ENCODE data around the gene EIF3K.

EIF3K gene

DNA sequence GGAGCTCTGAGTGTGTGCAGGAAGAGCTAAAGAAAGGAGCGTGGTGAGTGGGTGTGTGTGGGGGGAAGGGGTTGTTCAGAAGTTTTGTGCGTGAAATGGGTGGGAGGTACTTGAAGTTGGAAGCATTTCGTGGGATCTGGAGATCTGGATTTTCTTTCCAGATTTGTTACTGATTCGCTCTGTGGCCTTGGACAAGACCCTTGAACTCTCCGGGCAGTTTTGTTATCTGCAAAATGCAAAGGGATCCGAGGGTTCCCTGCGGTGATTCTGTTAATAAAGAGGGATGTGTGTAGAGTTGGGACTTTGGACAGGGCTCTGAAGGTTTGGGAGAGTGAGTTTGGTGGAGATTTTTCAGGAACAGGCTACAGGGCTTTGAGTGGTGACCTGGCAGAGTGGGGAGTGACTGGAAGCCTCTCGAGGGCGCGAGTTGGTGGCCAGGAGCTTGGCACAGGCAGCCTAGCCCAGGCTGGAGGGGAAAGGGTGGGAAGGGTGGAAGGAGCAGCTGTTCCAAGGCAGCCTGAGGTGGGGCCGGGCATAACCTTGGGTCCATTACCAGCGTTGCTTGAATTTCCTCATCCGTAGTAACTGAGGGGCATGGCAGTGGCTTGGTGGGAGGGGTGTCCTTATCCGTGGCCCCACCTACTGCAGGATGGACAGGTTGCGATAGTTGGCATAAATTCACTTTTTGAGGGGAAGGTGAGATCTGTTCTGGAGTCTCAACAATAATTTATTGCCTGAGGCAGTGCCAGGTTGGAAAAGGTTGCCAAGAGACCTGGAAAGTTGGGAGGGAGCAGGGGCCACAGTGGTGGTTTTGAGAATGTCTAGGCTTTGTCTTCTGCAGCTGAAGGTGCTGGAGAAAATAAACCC, 30.6 kb downstream of the EIF3K start:
- peak; percentile 59 for DNase-seq (ENCODE audit: low read depth, low spot score)

DNA sequence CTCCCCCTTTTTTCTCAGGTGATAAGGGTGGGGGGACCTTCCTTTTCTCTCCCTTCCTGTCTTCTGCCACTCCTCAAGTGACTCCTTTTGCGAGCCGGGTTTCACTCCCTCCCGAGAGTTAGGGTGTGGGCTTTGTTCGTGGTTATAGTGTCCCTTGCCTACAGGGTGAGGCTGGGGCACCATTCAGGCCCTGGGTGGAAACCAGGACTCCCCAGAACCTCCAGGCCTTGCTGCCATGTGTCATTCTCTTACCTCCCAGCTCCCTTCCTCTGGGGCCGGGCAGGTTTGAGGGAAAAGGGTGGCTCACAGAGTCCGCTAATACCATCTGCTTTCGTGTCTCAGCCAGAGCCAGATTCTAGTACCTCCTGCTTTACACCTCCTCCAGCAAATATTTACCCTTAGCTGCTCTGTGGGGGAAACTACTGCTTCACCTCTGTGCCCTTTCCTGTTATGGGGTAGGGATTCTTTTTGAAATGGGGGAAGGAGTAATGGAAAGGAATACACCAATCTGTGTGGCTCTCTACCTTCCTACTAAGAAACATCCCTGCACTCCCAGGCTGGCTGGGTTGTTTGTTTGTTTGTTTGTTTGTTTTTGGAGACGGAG, 31.3 kb downstream of the EIF3K start:
- peak; percentile 47 for DNase-seq (ENCODE audit: low read depth, low spot score)

DNA sequence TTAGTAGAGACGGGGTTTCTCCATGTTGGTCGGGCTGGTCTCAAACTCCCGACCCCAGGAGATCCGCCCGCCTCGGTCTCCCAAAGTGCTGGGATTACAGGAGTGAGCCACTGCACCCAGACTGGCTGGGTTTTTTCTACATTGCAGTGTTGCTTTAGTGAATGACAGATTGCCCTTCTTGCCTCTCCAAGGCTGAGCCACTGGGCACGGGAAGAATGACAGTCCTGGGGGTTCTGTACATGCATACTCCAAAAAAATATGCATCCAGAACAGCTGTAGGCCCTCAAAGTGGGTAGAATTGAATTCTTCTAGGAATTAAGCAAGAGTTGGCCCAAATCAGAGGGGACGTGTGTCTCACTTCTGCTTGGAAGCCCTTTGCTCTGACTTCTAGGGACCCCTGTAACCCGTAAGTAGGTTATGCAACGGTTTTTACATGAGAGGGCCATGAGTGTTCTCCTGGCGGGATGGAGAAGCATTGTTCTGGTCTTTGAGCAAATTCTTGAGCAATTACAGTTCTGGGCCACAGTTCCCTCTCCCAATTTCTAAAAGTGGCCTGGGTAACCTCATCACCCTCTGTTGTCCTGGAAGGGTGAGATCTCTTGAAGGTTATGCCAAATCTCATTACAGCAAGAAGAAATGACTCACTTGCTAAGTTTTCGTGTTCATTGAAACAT, 32.1 kb downstream of the EIF3K start:
- peak; percentile 71 for DNase-seq (ENCODE audit: low read depth, low spot score)

DNA sequence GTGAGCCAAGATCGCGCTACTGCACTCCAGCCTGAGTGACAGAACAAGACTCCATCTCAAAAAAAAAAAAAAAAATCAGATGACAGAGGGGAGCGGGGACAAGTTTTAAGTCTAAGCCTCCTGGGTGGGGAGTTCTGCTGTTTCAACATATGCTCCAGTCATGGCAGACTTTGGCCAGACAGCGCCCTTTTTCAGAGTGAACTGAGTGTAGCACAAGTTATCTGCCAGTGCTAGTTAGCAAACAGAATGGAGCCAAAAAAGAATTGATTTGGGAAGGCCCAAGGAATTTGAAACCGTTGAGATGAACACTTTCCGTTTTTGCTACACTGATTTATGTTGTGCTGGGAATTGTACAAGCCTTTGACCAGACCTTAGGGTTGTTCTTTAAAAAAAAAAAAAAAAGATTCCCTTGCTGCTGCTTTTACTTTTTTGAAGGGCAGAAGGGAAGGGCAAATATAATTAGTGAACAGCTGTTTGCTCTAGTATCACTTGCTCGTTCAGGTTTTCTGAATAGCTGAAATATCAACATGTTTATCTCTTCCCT, 34.1 kb downstream of the EIF3K start:
- peak; percentile 43 for DNase-seq (ENCODE audit: low read depth, low spot score)

DNA sequence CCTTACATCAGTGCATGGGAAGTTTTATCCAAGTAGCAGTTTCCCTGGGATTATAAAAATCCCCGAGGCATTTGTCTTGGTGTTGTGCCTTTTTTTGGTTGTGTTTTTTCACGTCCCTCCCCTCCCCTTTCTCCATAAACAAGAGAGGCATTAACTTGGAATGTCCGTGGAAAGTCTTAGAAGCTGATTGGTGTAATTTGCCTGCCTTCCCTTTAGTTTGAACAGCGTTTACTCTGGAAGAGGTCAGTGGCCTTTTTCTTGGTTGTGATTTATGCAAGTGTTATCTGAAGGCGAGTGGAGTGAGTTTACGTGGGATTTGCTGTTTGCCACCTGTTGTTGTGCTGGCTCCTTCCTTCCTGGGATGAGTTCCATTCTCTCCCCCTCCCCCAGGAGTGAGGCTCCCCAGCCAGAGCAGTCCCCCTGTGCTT, 35.7 kb downstream of the EIF3K start:
- peak; percentile 39 for DNase-seq (ENCODE audit: low read depth, low spot score)

DNA sequence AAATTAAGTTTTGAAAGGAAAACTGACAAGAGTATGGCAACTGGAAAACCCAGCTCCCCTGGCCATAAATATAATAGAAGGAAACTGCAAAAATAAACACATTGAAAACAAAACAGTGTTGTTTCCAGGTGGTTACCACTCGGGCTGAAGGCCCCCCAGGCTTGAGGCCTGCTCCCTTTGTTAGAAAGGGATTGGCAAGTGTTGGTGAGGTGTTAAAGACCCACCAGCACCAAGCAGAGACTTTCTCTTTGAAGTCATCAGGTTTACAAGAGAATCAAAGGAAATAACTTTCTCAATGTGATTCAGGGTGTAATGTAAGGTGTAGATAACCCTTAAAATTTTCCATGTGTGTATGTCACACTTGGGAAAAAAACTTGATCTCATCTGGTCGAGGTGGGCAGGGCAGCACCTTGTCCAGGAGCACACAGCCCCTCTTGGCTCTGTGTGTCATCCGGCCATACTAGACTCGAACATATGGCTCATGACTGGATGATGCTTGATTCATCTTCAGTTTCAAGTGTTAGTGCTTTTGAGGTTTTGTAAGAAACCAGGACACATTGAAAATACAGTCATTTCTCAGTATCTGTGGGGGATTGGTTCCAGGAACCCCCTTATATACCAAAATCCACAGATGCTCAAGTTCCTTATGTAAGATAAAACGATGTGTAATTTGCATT, 36.3 kb downstream of the EIF3K start:
- peak; percentile 25 for DNase-seq (ENCODE audit: low read depth, low spot score)

DNA sequence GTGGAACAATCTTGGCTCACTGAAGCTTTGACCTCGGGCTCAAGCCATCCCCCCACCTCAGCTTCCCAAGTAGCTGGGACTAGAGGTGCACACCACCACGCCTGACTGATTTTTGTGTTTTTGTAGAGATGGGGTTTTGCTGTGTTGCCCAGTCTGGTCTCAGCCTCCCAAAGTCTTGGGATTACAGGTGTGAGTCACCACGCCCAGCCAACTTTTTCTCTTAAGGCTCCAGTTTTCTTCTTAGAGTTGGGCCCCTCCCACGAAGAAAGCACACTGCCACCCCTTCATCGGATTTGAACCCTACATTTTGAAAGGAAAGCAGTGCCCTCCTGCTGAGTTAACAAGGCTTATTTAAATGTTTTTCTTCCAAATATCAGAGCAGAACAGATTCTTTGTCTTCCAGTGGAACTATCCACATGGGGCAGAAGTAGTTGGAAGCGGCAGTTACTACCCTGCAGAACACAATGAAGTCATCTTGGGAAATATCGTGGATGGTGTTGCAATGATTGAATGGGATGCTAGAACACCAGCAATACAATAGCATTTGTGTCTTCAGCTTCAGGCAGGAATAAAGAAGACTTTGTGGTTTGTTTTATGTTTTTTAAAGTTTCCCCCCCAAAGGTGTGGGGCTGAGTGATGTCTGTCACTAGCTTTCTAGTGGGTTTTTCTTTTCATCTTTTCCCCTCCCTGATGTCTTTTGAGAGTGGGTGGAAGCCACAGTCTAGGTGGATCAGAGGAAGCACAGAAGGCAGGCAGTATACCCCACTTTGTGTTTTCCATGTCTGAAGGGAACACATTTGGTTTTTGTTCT, 37.4 kb downstream of the EIF3K start:
- DNase-seq (ENCODE audit: low read depth, low spot score) = peak; percentile 34

DNA sequence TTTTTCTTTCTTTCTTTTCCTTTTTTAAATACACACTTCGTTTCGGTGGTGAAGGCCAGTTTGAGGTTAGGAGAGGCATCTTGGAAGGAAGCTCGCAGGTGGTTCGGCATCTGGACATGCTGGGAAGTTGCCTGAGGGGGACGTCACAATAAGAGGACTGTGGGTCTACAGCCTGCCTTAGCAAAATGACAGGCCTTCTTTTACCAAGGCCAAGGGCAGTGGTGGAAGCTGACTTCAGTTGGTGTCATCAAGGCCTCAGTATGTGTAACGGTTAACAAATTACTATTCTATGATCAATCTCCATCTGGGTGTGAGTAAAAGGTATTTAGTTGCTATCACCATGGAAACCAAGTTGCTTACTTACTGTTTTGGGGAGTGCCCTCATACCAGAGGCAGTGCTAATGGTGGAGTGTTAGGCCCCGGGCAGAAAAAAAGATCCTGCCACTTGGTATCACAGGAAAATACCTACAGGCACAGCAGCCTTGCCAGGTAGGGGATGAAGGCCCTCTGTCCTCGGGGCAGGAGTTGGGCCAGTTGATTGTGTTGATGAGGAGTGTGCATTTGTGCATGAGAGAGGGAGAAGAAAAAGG, 38.7 kb downstream of the EIF3K start:
- DNase-seq (ENCODE audit: low read depth, low spot score) = peak; percentile 84

DNA sequence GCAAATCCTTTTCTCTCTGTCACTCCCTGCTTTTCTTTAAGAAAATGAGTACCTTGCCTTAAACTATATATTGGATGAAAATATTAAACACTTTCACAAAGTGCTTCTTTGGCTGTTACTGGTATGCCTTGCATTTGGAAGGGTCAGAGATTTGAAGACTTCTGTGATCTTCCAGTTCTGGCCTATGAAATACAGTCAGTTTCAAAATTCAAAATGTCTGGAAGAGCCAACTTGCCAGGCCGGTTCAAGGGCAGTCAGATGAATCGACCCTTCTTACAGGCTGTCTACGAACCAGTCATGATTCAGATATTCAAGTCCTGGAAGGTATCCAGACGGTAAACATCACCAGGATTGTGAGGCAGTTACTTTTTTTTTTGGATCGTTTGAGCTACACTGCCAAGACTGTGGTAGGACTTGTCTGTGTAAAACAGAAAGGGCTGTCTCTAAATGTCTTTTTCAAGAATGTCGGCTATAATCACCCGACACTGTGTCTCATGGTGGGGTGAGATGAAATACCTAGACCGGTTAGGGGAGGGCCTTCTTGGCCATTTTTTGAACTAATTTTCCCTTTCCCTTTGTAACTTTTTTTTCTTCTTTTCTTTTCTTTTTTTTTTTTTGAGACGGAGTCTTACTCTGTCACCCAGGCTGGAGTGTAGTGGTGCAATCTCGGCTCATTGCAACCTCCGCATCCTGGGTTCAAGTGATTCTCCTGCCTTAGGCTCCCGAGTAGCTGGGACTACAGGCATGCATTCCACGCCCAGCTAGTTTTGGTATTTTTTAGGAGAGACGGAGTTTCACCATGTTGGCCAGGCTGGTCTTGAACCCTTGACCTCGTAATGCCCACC, 39.7 kb downstream of the EIF3K start:
- peak; percentile 99 for DNase-seq (ENCODE audit: low read depth, low spot score)

DNA sequence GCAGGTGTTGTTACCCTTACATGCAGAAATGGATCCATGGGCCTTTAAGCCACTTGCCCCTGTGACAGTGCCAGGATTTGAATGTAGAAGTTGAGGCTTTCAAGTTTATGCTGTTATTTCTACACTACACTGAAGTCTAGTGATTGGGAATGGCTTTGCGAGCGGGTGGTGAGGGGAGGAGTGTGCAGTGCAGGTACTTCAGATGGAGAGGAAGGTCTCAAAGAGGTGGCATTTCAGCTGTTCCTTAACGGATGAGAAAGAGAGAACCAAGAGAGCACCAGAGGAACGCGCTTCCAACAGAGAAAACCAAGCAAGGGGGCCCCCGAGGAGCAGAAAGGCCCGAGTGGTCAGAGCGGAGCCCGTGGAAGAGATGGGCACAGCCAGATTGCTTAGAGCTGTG, 41.7 kb downstream of the EIF3K start:
- no peak for DNase-seq (ENCODE audit: low read depth, low spot score)

DNA sequence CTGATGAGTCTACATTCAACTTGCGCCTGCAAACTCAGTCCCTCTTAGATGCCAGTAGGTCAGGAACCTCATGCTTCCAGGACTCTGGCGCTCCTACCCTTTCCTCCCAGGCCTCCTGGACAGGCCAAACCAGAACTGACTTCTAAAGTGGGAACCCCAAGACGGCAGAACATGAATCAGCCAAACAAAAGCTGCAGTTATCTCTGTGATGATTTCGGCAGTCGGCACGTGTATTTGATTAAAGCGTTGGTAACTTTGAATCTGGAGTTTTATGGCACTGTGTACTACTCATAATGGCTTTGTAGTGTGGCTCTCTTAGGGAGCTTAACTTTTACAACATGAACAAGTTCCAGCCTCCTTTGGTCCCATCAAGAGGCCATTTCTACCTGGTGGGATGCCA, 42.1 kb downstream of the EIF3K start:
- DNase-seq (ENCODE audit: low read depth, low spot score) = no peak

DNA sequence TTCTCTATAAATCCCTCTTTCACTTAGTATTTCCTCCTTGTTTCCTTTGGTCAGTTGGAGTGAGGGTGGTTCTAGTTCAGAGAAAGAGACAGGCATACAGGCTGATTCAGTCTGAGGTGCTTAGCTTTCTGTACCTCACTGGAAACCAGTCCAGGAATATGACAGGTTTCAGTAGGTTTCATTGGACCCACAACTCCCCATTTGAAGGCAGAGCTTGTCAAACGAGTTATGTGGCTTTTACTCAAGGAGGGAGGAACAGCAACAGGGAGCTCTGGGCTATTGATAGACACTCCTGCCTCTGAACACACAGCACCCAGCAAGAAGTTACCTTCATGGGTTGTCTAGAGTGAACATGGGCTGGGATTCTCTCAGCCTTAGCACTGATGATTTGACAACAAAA, 43.0 kb downstream of the EIF3K start:
- DNase-seq (ENCODE audit: low read depth, low spot score) = no peak

DNA sequence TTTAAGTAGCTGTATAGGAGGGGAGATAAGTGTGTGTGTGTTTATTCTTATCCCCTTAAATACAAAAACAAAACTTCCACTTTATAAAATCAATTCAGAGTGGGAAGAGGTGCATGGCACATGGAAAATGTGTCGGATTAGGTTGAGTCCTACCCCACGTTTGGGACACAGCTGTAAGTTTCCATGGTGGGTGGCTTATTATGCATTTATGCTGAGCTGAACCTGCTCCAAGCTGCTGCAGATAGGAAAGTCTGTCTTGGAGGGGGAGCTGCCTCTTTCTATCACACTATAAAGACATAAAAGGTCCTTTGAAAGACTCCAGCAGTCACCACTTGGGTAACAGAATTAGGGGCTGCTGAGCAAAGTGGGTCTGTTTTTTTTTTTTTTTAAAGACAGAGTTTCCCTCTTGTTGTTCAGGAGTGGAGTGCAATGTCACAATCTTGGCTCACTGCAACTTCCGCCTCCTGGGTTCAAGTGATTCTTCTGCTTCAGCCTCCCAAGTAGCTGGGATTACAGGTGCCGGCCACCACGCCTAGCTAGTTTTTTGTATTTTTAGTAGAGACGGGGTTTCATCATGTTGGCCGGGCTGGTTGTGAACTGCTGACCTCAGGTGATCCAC, 43.7 kb downstream of the EIF3K start:
- DNase-seq (ENCODE audit: low read depth, low spot score) = peak; percentile 14

DNA sequence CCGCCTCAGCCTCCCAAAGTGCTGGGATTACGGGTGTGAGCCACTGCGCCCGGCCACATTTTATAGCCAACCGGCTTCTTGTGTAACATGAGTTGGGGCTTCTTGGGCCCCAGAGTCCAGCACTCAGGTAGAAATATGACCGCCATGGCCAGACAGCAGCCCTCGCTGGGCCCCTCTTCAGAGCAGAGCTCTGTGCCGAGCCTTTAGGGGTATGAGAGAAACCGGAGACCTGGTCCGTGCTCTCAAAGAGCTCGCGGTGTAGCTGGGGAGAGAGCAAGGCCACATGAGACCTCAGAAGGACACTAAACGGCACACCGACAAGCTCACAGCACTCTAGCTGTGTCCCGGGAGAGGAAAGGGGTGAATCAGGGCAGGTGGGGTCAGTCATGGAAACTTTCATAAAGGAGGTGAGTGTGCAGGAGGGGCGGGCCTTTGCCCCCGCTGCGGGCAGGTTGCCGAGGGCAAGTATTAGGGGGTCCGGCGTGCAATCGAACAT, 44.2 kb downstream of the EIF3K start:
- peak; percentile 4 for DNase-seq (ENCODE audit: low read depth, low spot score)

DNA sequence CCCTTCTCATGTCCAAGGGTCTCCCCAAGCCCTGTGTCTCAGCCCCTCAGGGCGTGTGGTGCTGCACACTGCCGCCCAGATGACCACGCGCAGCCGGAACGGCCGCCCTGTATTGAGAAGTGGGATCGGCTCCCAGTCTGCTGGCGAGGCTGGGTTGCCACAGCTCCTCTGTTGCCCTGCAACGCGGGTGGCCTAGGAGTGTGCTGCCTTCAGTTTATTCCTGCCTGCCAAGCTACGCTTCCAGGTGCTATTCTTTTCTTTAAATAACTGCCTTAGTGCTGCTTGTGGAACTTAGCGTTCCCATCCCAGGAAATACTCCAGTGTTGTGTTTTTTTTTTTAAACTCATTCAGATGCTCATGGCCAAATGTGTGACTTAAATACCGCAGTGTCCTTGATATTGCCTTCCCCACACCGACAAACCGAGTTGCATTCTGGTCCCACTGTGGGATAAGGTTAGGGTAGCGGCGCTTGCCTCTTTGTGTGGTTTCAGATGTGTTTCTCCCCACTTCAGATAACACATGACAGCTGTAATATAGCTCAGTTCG, 45.0 kb downstream of the EIF3K start:
- peak; percentile 21 for DNase-seq (ENCODE audit: low read depth, low spot score)

DNA sequence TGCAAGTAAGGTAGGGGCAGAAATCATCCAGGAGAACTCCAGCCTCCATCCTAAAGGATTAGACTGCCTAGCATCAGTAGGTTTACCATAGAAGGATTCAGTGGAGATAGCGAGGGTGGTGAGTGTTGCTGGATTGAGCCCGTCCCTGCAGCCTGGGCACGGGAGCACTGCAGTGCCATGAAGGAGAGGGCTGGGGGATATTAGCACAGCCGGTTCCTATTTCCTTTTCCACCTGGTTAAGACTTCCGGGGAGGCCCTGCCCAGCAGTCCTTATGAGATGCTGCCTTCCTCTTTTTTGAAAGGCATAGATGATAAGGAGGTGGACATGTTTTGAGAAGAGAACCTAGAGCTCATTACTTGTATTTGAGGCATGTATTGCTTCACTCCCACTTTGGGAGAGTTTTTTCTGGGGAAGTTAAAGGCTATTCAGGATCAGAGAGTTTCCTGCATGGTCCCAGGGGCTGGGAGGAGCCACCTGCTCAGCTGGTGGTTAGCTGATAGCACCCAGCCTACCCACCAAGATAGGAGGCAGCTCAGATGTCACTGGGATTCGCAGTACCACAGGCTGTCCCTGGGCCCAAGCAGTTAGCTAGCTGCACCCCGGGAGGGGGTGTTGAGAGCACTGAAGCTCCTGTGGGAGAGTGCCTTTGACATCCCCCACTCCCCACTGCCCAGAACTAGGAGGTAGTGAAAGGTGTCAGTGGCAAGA, 45.7 kb downstream of the EIF3K start:
- DNase-seq (ENCODE audit: low read depth, low spot score) = no peak

DNA sequence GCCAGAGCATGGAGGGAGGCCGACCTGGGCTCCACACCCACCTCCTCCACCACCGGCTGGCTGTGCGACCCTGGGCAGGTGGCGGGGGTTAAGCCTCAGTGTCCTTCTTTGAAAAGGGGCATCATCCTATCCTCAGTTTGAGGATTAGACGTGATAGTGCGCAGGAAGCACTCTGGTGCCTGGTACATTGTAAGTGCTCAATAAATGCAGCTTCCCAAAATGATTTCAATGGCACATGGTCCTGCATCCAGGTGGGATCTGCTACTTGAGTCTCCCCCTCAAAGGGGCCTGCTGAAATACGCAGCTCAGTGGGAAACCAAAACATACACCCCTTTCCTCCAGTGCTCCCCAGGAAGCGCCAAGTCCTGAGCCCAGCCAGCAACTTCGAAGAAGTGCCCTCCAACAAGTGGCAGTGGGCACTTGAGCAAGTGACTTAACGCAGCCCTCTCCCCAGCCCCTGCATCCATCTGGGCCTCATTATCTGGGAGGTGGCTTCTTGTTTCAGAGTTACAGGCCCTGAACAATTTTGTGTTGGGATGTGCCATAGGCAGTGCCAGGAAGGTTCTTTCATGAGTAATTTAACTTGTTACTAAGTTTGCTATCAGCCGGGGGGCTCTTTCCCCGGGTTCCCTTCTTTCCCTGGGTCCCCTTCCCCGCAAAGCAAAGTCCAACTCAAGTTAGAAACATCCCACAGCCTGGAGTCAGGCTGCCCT, 46.4 kb downstream of the EIF3K start:
- no peak for DNase-seq (ENCODE audit: low read depth, low spot score)
